Measurements from ENCODE around the gene SUSD4.

Gene SUSD4

DNA sequence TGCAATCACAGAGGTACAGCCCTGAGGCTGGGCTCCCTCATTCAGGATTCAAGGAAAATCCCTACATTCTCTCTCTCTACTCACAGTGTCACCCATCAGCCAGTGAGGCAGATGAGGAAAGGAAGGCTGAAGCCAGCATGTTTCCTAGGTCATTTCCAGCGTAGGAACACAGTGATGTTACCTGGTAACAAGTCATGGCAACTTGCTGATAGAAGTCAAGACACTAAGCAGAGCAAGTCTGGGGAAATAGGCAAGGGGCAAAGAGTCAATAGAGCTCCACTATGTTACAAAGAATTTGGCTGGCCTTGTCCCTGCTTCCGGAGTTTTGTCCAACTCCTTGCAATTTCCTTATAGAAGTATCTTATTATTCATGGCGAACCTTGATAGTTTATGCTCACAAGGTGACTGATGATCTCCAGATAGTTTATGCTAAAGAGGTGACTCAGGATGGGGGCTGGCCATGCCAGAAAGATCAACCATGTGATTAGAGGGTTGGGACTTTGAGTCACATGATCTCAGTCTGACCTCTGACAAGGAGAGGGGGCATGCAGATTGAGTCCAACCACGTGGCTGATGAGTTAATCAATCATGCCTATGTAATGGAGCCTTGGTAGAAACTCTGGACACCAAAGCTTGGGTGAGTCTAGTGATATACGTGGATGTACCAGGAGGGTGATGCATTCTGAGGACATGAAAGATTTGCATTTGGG is 51.1 kb downstream of the SUSD4 start:
- no peaks in the 10 kb centered on the region for H3K36me3 ChIP-seq (ENCODE audit: insufficient read depth, low read length)
- 72% methylated on average over 5 of the region's 5 CpGs for WGBS

GRCh38 chr1:223312273-223312672 is 51.7 kb downstream of the SUSD4 start:
- 95% methylated on average over 2 of the region's 2 CpGs for WGBS
- Histone ChIP-seq H3K4me3 (ENCODE audit: low read length) (no peak overlapping the region), H3K36me3 (ENCODE audit: insufficient read depth, low read length) (no peaks in the 10 kb centered on the region), H3K9me3 (ENCODE audit: insufficient read depth, low read depth, low read length) (no peaks in the 10 kb centered on the region), H3K27me3 (ENCODE audit: insufficient read depth, low read length) (no peaks in the 10 kb centered on the region), H3K4me1 (ENCODE audit: insufficient read depth, low read length) (no peaks in the 10 kb centered on the region), H3K9ac (ENCODE audit: low read depth, low read length) (no peak overlapping the region), H3K27ac (ENCODE audit: low read depth, low read length) (no peak overlapping the region)

More for the DNA sequence above, 51.1 kb downstream of the SUSD4 start:
- Histone ChIP-seq H3K9ac (ENCODE audit: low read depth, low read length) (no peak overlapping the region), H3K27ac (ENCODE audit: low read depth, low read length) (no peak overlapping the region), H3K27me3 (ENCODE audit: insufficient read depth, low read length) (no peaks in the 10 kb centered on the region), H3K4me1 (ENCODE audit: insufficient read depth, low read length) (no peaks in the 10 kb centered on the region), H3K9me3 (ENCODE audit: insufficient read depth, low read depth, low read length) (no peaks in the 10 kb centered on the region), H3K4me3 (ENCODE audit: low read length) (no peak overlapping the region)

GRCh38 chr1:223311826-223312225 is 52.1 kb downstream of the SUSD4 start:
- Histone ChIP-seq H3K27ac (ENCODE audit: low read depth, low read length) (no peak overlapping the region), H3K9ac (ENCODE audit: low read depth, low read length) (no peak overlapping the region), H3K9me3 (ENCODE audit: insufficient read depth, low read depth, low read length) (no peaks in the 10 kb centered on the region), H3K36me3 (ENCODE audit: insufficient read depth, low read length) (no peaks in the 10 kb centered on the region), H3K27me3 (ENCODE audit: insufficient read depth, low read length) (no peaks in the 10 kb centered on the region), H3K4me3 (ENCODE audit: low read length) (no peak overlapping the region), H3K4me1 (ENCODE audit: insufficient read depth, low read length) (no peaks in the 10 kb centered on the region)
- 92% methylated on average over 3 of the region's 3 CpGs for WGBS

- 91% methylated on average over 2 of the region's 2 CpGs for WGBS
These were observed 55.8 kb downstream of the SUSD4 start for GRCh38 chr1:223308136-223308535.

DNA sequence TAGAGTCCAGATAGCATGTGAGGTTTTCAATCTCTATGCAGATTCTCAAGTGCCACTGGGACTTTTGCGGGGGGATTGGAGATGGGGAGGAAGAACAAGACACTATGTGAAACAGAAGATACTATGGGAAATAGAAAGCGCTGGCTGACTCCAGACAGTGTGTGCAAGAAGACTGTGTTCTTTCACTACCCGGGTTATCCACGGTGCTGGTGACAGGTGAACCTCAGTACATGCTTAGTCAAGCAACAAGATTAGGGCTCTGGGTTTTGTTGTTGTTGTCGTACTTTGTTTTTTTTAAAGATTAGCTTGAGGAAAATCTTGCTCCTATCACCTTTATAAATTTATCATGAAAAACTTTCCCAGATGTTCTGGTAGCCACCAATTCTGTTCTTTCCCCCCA is 56.4 kb downstream of the SUSD4 start:
- H3K4me3 ChIP-seq (ENCODE audit: low read length) = no peak overlapping the region
- H3K9ac ChIP-seq (ENCODE audit: low read depth, low read length) = no peak overlapping the region
- no peaks in the 10 kb centered on the region for H3K27me3 ChIP-seq (ENCODE audit: insufficient read depth, low read length)
- no peak overlapping the region for H3K27ac ChIP-seq (ENCODE audit: low read depth, low read length)
- no peaks in the 10 kb centered on the region for H3K36me3 ChIP-seq (ENCODE audit: insufficient read depth, low read length)
- peaks cover 11% of the 10 kb centered on the region; the same call in 1 of the 2 replicates for H3K9me3 ChIP-seq (ENCODE audit: insufficient read depth, low read depth, low read length)
- no peaks in the 10 kb centered on the region for H3K4me1 ChIP-seq (ENCODE audit: insufficient read depth, low read length)
- WGBS = 93% methylated on average over 4 of the region's 5 CpGs

More at GRCh38 chr1:223308136-223308535, 55.8 kb downstream of the SUSD4 start:
- Histone ChIP-seq H3K36me3 (ENCODE audit: insufficient read depth, low read length) (no peaks in the 10 kb centered on the region), H3K27me3 (ENCODE audit: insufficient read depth, low read length) (no peaks in the 10 kb centered on the region), H3K4me3 (ENCODE audit: low read length) (no peak overlapping the region), H3K4me1 (ENCODE audit: insufficient read depth, low read length) (no peaks in the 10 kb centered on the region), H3K9me3 (ENCODE audit: insufficient read depth, low read depth, low read length) (peaks cover 8% of the 10 kb centered on the region; the same call in 1 of the 2 replicates), H3K9ac (ENCODE audit: low read depth, low read length) (no peak overlapping the region), H3K27ac (ENCODE audit: low read depth, low read length) (no peak overlapping the region)

DNA sequence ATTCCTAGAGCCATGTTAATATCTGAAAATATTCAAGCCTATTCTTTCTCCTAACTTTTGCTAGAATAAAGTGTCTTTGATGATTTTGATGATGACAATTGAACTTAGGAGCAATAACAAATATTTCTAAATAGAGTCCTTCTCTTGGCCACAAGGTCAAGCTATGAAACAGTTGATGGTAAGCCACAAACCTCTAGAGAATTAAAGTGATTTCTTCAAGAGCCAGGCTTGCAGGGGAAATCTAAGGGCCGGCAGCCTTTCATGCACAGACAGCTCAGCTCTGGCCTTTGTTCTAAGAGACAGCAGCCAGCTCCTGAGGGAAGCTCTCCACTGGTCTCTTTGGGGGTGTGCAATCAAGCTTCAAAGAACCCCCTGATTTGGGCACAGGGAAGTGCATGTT is 59.0 kb downstream of the SUSD4 start:
- Histone ChIP-seq H3K36me3 (ENCODE audit: insufficient read depth, low read length) (no peaks in the 10 kb centered on the region), H3K27me3 (ENCODE audit: insufficient read depth, low read length) (no peaks in the 10 kb centered on the region), H3K27ac (ENCODE audit: low read depth, low read length) (no peak overlapping the region), H3K9ac (ENCODE audit: low read depth, low read length) (no peak overlapping the region), H3K9me3 (ENCODE audit: insufficient read depth, low read depth, low read length) (peaks cover 11% of the 10 kb centered on the region; the same call in 1 of the 2 replicates), H3K4me3 (ENCODE audit: low read length) (no peak overlapping the region), H3K4me1 (ENCODE audit: insufficient read depth, low read length) (no peaks in the 10 kb centered on the region)
- WGBS = 90% methylated on average over 1 of the region's 1 CpG

GRCh38 chr1:223301371-223301770 is 62.6 kb downstream of the SUSD4 start:
- 79% methylated on average over 2 of the region's 2 CpGs for WGBS
- no peak overlapping the region for H3K27ac ChIP-seq (ENCODE audit: low read depth, low read length)
- no peak overlapping the region for H3K9ac ChIP-seq (ENCODE audit: low read depth, low read length)
- no peak overlapping the region for H3K4me3 ChIP-seq (ENCODE audit: low read length)
- H3K9me3 ChIP-seq (ENCODE audit: insufficient read depth, low read depth, low read length) = peaks cover 11% of the 10 kb centered on the region; the same call in 1 of the 2 replicates
- H3K27me3 ChIP-seq (ENCODE audit: insufficient read depth, low read length) = no peaks in the 10 kb centered on the region
- H3K36me3 ChIP-seq (ENCODE audit: insufficient read depth, low read length) = no peaks in the 10 kb centered on the region
- no peaks in the 10 kb centered on the region for H3K4me1 ChIP-seq (ENCODE audit: insufficient read depth, low read length)

GRCh38 chr1:223299553-223299952 is 64.4 kb downstream of the SUSD4 start:
- H3K4me1 ChIP-seq (ENCODE audit: insufficient read depth, low read length) = no peaks in the 10 kb centered on the region
- 70% methylated on average over 1 of the region's 1 CpG for WGBS
- no peak overlapping the region for H3K27ac ChIP-seq (ENCODE audit: low read depth, low read length)

DNA sequence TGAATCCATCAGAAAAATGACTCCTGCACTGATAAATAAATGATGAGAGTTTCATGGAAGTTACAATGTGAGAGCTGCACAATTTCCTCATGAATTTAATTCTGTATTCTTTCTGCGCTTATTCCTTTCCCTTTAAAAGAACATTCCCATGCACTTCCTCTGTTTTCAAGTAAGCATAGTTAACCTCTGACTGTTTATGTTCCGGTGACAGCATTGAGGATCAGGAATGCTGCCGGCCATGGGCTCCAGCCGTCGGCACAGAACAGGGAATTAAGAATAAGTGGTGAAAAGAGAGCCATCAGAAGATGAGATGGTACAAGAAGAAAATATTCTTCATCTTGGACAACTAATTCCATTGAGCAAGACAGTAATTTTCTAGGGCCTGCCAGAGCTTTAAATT is 65.3 kb downstream of the SUSD4 start:
- no peaks in the 10 kb centered on the region for H3K36me3 ChIP-seq (ENCODE audit: insufficient read depth, low read length)
- H3K9ac ChIP-seq (ENCODE audit: low read depth, low read length) = no peak overlapping the region
- no peak overlapping the region for H3K4me3 ChIP-seq (ENCODE audit: low read length)
- WGBS = 82% methylated on average over 5 of the region's 5 CpGs
- peaks cover 6% of the 10 kb centered on the region; the same call in 1 of the 2 replicates for H3K9me3 ChIP-seq (ENCODE audit: insufficient read depth, low read depth, low read length)
- no peaks in the 10 kb centered on the region for H3K27me3 ChIP-seq (ENCODE audit: insufficient read depth, low read length)
- H3K4me1 ChIP-seq (ENCODE audit: insufficient read depth, low read length) = no peaks in the 10 kb centered on the region
- H3K27ac ChIP-seq (ENCODE audit: low read depth, low read length) = no peak overlapping the region

More at GRCh38 chr1:223299553-223299952, 64.4 kb downstream of the SUSD4 start:
- no peaks in the 10 kb centered on the region for H3K36me3 ChIP-seq (ENCODE audit: insufficient read depth, low read length)
- no peak overlapping the region for H3K9ac ChIP-seq (ENCODE audit: low read depth, low read length)
- no peak overlapping the region for H3K4me3 ChIP-seq (ENCODE audit: low read length)
- no peaks in the 10 kb centered on the region for H3K27me3 ChIP-seq (ENCODE audit: insufficient read depth, low read length)
- peaks cover 10% of the 10 kb centered on the region; the same call in 1 of the 2 replicates for H3K9me3 ChIP-seq (ENCODE audit: insufficient read depth, low read depth, low read length)

DNA sequence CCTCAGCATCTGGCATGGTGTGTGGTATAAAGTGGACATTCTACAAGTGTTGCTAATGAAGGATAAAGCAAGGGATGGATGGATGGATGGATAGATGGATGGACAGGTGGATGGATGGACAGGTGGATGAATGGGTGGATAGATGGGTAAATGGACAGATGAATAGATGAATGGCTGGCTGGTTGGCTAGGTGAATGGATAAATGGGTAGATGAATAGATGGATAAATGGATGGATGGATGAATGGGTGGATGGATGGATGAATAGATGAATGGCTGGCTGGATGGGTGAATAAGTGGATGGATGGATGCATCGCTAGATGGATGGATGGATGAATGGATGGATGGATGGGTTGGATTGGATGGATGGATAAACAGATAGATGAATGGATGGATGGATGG is 66.2 kb downstream of the SUSD4 start:
- Histone ChIP-seq H3K36me3 (ENCODE audit: insufficient read depth, low read length) (no peaks in the 10 kb centered on the region), H3K9me3 (ENCODE audit: insufficient read depth, low read depth, low read length) (no peaks in the 10 kb centered on the region), H3K27ac (ENCODE audit: low read depth, low read length) (no peak overlapping the region), H3K4me3 (ENCODE audit: low read length) (no peak overlapping the region), H3K27me3 (ENCODE audit: insufficient read depth, low read length) (no peaks in the 10 kb centered on the region; the same call in 1 of the 2 replicates), H3K9ac (ENCODE audit: low read depth, low read length) (no peak overlapping the region), H3K4me1 (ENCODE audit: insufficient read depth, low read length) (no peaks in the 10 kb centered on the region)
- WGBS = 91% methylated on average over 1 of the region's 1 CpG

DNA sequence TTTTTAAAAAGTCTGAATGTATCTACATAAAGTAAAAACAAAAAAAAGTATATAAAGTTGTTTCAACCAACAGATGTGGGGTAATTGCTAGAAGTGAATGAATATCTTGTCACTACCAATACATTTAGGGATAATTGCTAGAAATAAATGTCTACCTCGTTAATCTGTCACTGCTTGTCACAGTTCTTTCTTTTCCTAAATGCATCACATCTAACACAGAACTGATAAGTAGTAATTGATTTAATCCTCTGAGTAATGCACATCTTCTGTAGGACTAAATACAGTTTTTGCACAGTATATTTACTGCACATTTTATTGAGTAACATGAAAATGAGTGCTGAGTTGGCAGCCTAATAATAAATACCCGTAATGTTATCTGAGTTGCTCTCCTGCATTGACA is 72.2 kb downstream of the SUSD4 start:
- H3K27me3 ChIP-seq (ENCODE audit: insufficient read depth, low read length) = no peaks in the 10 kb centered on the region; the same call in 1 of the 2 replicates
- no peaks in the 10 kb centered on the region for H3K4me1 ChIP-seq (ENCODE audit: insufficient read depth, low read length)
- H3K4me3 ChIP-seq (ENCODE audit: low read length) = no peak overlapping the region
- 92% methylated on average over 1 of the region's 2 CpGs for WGBS
- no peaks in the 10 kb centered on the region for H3K36me3 ChIP-seq (ENCODE audit: insufficient read depth, low read length)
- no peak overlapping the region for H3K9ac ChIP-seq (ENCODE audit: low read depth, low read length)
- H3K27ac ChIP-seq (ENCODE audit: low read depth, low read length) = no peak overlapping the region
- no peaks in the 10 kb centered on the region for H3K9me3 ChIP-seq (ENCODE audit: insufficient read depth, low read depth, low read length)

Data from HUES64 (cell line).